GM23338 (cell line): ENCODE data around the gene TCF7L1. TPM values are rescaled to one million over a fixed set of nuclear protein-coding genes. Genes with fewer than 3 reads are reported as not detected.

Experiments
- ATAC-seq: fragments of 200-7000 bp; cut with Tn5 transposase; 3 replicates; pipeline ENCODE4 v1.9.1; 2020
- DNase-seq: peaks from one replicate; pipeline ENCODE4 v3.0.0-alpha.2; 2015; ENCODE audit warnings: low spot score
- H2AFZ ChIP-seq: fragments of 200-600 bp; sonication (generic); 2 replicates; pipeline ENCODE4 v1.8.0; 2016; ENCODE audit warnings: antibody characterized with exemption, mild to moderate bottlenecking, moderate library complexity
- H3F3A ChIP-seq: fragments of 200-600 bp; sonication (generic); replicated peaks from 2 replicates; pipeline ENCODE4 v1.8.0; 2017; ENCODE audit warnings: antibody characterized with exemption, mixed run types, low read depth
- H3K27ac ChIP-seq: fragments of 200-600 bp; sonication (generic); 2 replicates; pipeline ENCODE4 v1.6.1; 2016; ENCODE audit warnings: low read depth
- H3K27me3 ChIP-seq: fragments of 200-600 bp; sonication (generic); 2 replicates; pipeline ENCODE4 v1.8.0; 2016; ENCODE audit warnings: mild to moderate bottlenecking, mixed run types, moderate library complexity; ENCODE audit not compliant: insufficient read depth
- H3K36me3 ChIP-seq: fragments of 200-600 bp; sonication (generic); 2 replicates; pipeline ENCODE4 v1.8.0; 2016; ENCODE audit warnings: mild to moderate bottlenecking; ENCODE audit not compliant: insufficient read depth
- H3K4me1 ChIP-seq: fragments of 200-600 bp; sonication (generic); 2 replicates; pipeline ENCODE4 v1.8.0; 2016; ENCODE audit warnings: mild to moderate bottlenecking, moderate library complexity; ENCODE audit not compliant: insufficient read depth
- H3K4me2 ChIP-seq: fragments of 200-600 bp; sonication (generic); 2 replicates; pipeline ENCODE4 v1.7.1; 2017; ENCODE audit warnings: mixed run types
- H3K4me3 ChIP-seq: fragments of 200-600 bp; sonication (generic); 2 replicates; pipeline ENCODE4 v1.6.1; 2016; ENCODE audit warnings: mixed run types
- H3K79me2 ChIP-seq: fragments of 200-600 bp; sonication (generic); replicated peaks from 2 replicates; pipeline ENCODE4 v1.8.0; 2017; ENCODE audit warnings: mild to moderate bottlenecking; ENCODE audit not compliant: insufficient read depth
- H3K9me2 ChIP-seq: fragments of 200-600 bp; sonication (generic); 2 replicates; pipeline ENCODE4 v1.8.0; 2017; ENCODE audit not compliant: insufficient read depth
- H4K20me1 ChIP-seq: fragments of 200-600 bp; sonication (generic); replicated peaks from 2 replicates; pipeline ENCODE4 v1.8.0; 2017; ENCODE audit warnings: mild to moderate bottlenecking; ENCODE audit not compliant: insufficient read depth
- H3K27ac Mint-ChIP-seq: 2 replicates; pipeline ENCODE4 v1.8.0; 2020; ENCODE audit warnings: inconsistent platforms, mild to moderate bottlenecking, moderate library complexity, mixed read lengths
- H3K27me3 Mint-ChIP-seq: 3 replicates; pipeline ENCODE4 v1.8.0; 2022; ENCODE audit warnings: low read depth, mild to moderate bottlenecking, moderate library complexity, mixed read lengths, inconsistent platforms; ENCODE audit not compliant: insufficient read depth, poor library complexity
- H3K36me3 Mint-ChIP-seq: 3 replicates; pipeline ENCODE4 v1.8.0; 2021; ENCODE audit warnings: low read depth, mild to moderate bottlenecking, inconsistent platforms, moderate library complexity, mixed read lengths
- H3K4me1 Mint-ChIP-seq: 3 replicates; pipeline ENCODE4 v1.8.0; 2020; ENCODE audit warnings: mild to moderate bottlenecking, inconsistent platforms, mixed read lengths
- H3K4me3 Mint-ChIP-seq: 3 replicates; pipeline ENCODE4 v1.8.0; 2021; ENCODE audit warnings: moderate library complexity, mild to moderate bottlenecking, inconsistent platforms, mixed read lengths
- H3K9me3 Mint-ChIP-seq: 3 replicates; pipeline ENCODE4 v1.8.0; 2020; ENCODE audit warnings: moderate library complexity, mild to moderate bottlenecking, inconsistent platforms, mixed read lengths
- EZH2 ChIP-seq: fragments of 200-600 bp; sonication (generic); IDR thresholded peaks from one replicate; pipeline ENCODE4 v1.8.0; 2017; ENCODE audit warnings: antibody characterized with exemption, mild to moderate bottlenecking, low read depth; ENCODE audit not compliant: unreplicated experiment
- EZH2phosphoT487 ChIP-seq: fragments of 200-600 bp; sonication (generic); IDR thresholded peaks from one replicate; pipeline ENCODE4 v1.8.1; 2018; ENCODE audit warnings: antibody characterized with exemption; ENCODE audit not compliant: unreplicated experiment
- JUNB ChIP-seq: IDR thresholded peaks from one replicate; pipeline ENCODE4 v1.6.1; 2016; ENCODE audit warnings: antibody characterized with exemption; ENCODE audit not compliant: unreplicated experiment
- NANOG ChIP-seq: IDR thresholded peaks from 2 replicates; pipeline ENCODE4 v1.6.1; 2016; ENCODE audit warnings: antibody characterized with exemption, borderline replicate concordance
- REST ChIP-seq: IDR thresholded peaks from one replicate; pipeline ENCODE4 v1.6.1; 2018; ENCODE audit warnings: antibody characterized with exemption; ENCODE audit not compliant: unreplicated experiment
- ZNF462 ChIP-seq: fragments of 250-450 bp; sonication (Bioruptor Pico); IDR thresholded peaks from 2 replicates; pipeline ENCODE4 v1.5.0; 2020; ENCODE audit warnings: mild to moderate bottlenecking, moderate library complexity
- polyA plus RNA-seq: library from polyadenylated mRNA; unstranded; fragments of >200 nt; fragmentation: Nextera tagmentation; extraction: Ambion mirVana; gene quantifications from 2 replicates; pipeline ENCODE4 v1.2.1, GENCODE V29; 2016
- total RNA-seq: library from RNA; depleted of rRNA; stranded (reverse); fragments of >200 nt; shearing (Covaris generic); gene quantifications from 2 replicates; pipeline ENCODE4 v1.2.3, GENCODE V29; 2014
- TF ChIP-seq, protein P1 (sequence below): IDR thresholded peaks from 2 replicates; pipeline ENCODE4 v1.6.1; 2016; ENCODE audit warnings: antibody characterized with exemption

TCF7L1 gene
- total and polyA plus RNA-seq, 2 experiments from 2014 or later: 47.3 to 101 TPM

DNA sequence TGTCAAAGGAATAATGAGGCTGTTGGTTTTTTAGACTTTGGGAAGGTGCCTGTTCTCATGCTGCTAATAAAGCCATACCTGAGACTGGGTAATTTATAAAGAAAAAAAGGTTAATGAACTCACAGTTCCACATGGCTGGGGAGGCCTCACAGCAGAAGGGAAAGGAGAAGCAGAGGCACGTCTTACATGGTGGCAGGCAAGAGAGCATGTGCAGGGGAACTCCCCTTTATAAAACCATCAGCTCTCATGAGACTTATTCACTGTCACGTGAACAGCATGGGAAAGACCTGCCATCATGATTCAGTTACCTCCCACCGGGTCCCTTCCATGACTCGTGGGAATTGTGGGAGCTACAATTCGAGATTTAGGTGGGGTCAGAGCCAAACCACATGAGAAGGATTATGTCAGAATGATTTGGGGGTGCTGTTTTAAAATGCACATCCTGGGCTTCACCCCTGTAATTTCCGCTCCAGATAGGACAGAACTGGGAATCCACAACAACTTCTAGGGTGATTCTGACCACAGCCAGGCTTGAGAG, 37.8 kb downstream of the TCF7L1 start:
- H3K4me1 Mint-ChIP-seq: peaks cover 80% of the 10 kb centered on the region
- H3K27ac Mint-ChIP-seq: peak overlapping the region; percentile 46
- H3K79me2 ChIP-seq: peaks cover 100% of the 10 kb centered on the region

DNA sequence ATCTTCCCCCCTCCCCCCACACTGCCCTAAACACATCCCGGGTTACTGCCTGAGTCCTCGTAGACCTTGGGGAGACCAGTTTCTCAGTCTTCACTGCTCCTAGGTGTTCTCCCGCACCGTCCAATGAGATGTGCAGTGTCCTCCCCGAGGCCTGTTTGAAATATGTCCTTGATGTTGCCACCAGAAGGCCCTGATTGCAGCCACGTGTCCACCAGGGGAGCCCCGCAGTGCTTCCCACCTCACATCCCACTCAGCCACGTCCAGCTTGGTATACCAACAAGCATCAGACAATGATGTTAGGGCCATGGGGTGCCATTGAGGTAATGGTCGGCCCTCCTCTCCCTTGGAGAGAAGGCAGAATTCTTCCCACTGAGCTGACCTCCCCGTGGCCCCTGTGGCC, 38.7 kb downstream of the TCF7L1 start:
- peaks cover 16% of the 10 kb centered on the region for H3K27me3 Mint-ChIP-seq
- H3K9me3 Mint-ChIP-seq: no peaks in the 10 kb centered on the region; the same call in 2 of the 3 replicates
- Histone ChIP-seq H3K36me3 (no peaks in the 10 kb centered on the region), H3K9me2 (0 out of 2 replicates have a peak, but pooled peaks cover 7% of the 10 kb centered on the region), H3K27me3 (no peaks in the 10 kb centered on the region), H2AFZ (no peak overlapping the region), H3F3A (peaks cover 4% of the 10 kb centered on the region; the same call in 1 of the 2 replicates), H3K4me2 (no peak overlapping the region), H3K4me1 (peaks cover 64% of the 10 kb centered on the region), H4K20me1 (peaks cover 77% of the 10 kb centered on the region), H3K79me2 (peaks cover 100% of the 10 kb centered on the region), H3K4me3 (no peak overlapping the region), H3K27ac (peak overlapping the region; percentile 86; the same call in 1 of the 2 replicates)
- no peak overlapping the region for H3K27ac Mint-ChIP-seq
- H3K4me3 Mint-ChIP-seq: no peak overlapping the region
- peaks cover 81% of the 10 kb centered on the region for H3K4me1 Mint-ChIP-seq
- peaks cover 37% of the 10 kb centered on the region for H3K36me3 Mint-ChIP-seq
- ATAC-seq (no peak), DNase-seq (no peak)
- no peak for TF ChIP-seq EZH2
- no peak for TF ChIP-seq ZNF462

More for the DNA sequence above, 37.8 kb downstream of the TCF7L1 start:
- Mint-ChIP-seq H3K27me3 (peaks cover 16% of the 10 kb centered on the region), H3K4me3 (no peak overlapping the region), H3K36me3 (peaks cover 28% of the 10 kb centered on the region), H3K9me3 (no peaks in the 10 kb centered on the region; the same call in 2 of the 3 replicates)
- DNase-seq: no peak
- H3F3A ChIP-seq: peaks cover 4% of the 10 kb centered on the region; the same call in 1 of the 2 replicates
- H3K4me3 ChIP-seq: no peak overlapping the region
- H4K20me1 ChIP-seq: peaks cover 84% of the 10 kb centered on the region
- H3K27ac ChIP-seq: peak overlapping the region; percentile 75; the same call in 1 of the 2 replicates
- peaks cover 55% of the 10 kb centered on the region for H3K4me1 ChIP-seq
- no peaks in the 10 kb centered on the region for H3K27me3 ChIP-seq
- no peak overlapping the region for H2AFZ ChIP-seq
- no peak for ATAC-seq
- TF ChIP-seq, protein P1, sequence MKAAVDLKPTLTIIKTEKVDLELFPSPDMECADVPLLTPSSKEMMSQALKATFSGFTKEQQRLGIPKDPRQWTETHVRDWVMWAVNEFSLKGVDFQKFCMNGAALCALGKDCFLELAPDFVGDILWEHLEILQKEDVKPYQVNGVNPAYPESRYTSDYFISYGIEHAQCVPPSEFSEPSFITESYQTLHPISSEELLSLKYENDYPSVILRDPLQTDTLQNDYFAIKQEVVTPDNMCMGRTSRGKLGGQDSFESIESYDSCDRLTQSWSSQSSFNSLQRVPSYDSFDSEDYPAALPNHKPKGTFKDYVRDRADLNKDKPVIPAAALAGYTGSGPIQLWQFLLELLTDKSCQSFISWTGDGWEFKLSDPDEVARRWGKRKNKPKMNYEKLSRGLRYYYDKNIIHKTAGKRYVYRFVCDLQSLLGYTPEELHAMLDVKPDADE: no peak
- no peak for TF ChIP-seq JUNB
- no peak for TF ChIP-seq EZH2phosphoT487
- TF ChIP-seq EZH2: no peak
- TF ChIP-seq NANOG: no peak
- no peak for TF ChIP-seq REST
- H3K4me2 ChIP-seq: no peak overlapping the region
- H3K36me3 ChIP-seq: no peaks in the 10 kb centered on the region
- 0 out of 2 replicates have a peak, but pooled peaks cover 7% of the 10 kb centered on the region for H3K9me2 ChIP-seq
